ENCODE results near the gene TXK. TPM values are rescaled to one million over a fixed set of nuclear protein-coding genes. Genes with fewer than 3 reads are reported as not detected.

Gene TXK
- total RNA-seq, 1 experiment from 2014 or later = 1.7 TPM

GRCh38 chr4:48073567-48074103 is 60.4 kb downstream of the TXK start (continued):
- TF ChIP-seq REST (IDR thresholded peaks at IDR 0.05; ENCODE audit: low read depth) (no peak), JUND (IDR thresholded peaks at IDR 0.05) (no peak), ZNF274 (IDR thresholded peaks at IDR 0.05; ENCODE audit: low read depth, low read length) (no peak), YY1 (IDR thresholded peaks at IDR 0.05; ENCODE audit: extremely low read depth, insufficient replicate concordance, low read depth, low read length) (no peak), EGR1 (IDR thresholded peaks at IDR 0.05; ENCODE audit: low read depth) (no peak)

- Histone ChIP-seq H3K9ac (ENCODE audit: low read length) (no peak overlapping the region), H3K36me3 (ENCODE audit: control insufficient read depth in 1 of 2, insufficient read depth in 2 of 2, low read length in 2 of 2) (no peaks in the 10 kb centered on the region), H2AFZ (ENCODE audit: low read depth, low read length, poor library complexity, severe bottlenecking) (no peak overlapping the region), H3K27me3 (ENCODE audit: insufficient read depth, low read length) (no peaks in the 10 kb centered on the region), H3K4me2 (ENCODE audit: low read length) (no peak overlapping the region), H3K79me2 (ENCODE audit: insufficient read depth, low read length) (no peaks in the 10 kb centered on the region), H3K9me3 (ENCODE audit: control insufficient read depth in 1 of 2, insufficient read depth in 1 of 2, low read depth in 1 of 2, low read length in 2 of 2) (no peaks in the 10 kb centered on the region), H3K4me3 (replicated peaks in 1 of 2; ENCODE audit: low read depth in 1 of 2, low read length in 2 of 2) (no peak overlapping the region), H3K9me2 (ENCODE audit: insufficient read depth) (no peaks in the 10 kb centered on the region), H3K4me1 (ENCODE audit: control insufficient read depth in 1 of 2, insufficient read depth in 2 of 2, low read length in 2 of 2) (peaks cover 0 to 6% of the 10 kb centered on the region in 2 experiments; a peak in 1 of 4 replicates), H3K27ac (ENCODE audit: low read depth, low read length) (no peak overlapping the region), H4K20me1 (ENCODE audit: insufficient read depth) (no peaks in the 10 kb centered on the region)
- intact Hi-C loops (cut with micrococcal nuclease) = no loop called here
- no TSS peak for BruUV-seq (replicated peaks)
- ChIA-PET CTCF (no interaction called here), POLR2A (no interaction called here), RAD21 (ENCODE audit: low non-redundant PET in 1 of 2, low total read pairs in 2 of 2, uncharacterized antibody in 2 of 2, unreplicated experiment in 2 of 2) (no interaction called here)
- ATAC-seq (0 out of 2 replicates have a peak, but pooled peaks have one; percentile 49), DNase-seq (ENCODE audit: low read depth, low spot score) (no peak)
- TF ChIP-seq ZBTB33 (IDR thresholded peaks at IDR 0.05; ENCODE audit: extremely low read depth, insufficient replicate concordance, low read length) = no peak
- TF ChIP-seq SP1 (IDR thresholded peaks at IDR 0.05; ENCODE audit: low read depth) = no peak
- no peak for TF ChIP-seq MAX (IDR thresholded peaks at IDR 0.05)
- no peak for TF ChIP-seq ATF3 (IDR thresholded peaks at IDR 0.05)
- no peak for TF ChIP-seq TCF7L2 (IDR thresholded peaks at IDR 0.05; ENCODE audit: borderline replicate concordance, extremely low read depth, insufficient read depth, insufficient read length)
- TF ChIP-seq ELF1 (IDR thresholded peaks at IDR 0.05; ENCODE audit: borderline replicate concordance, low read depth) = no peak
- no peak for TF ChIP-seq SRF (IDR thresholded peaks at IDR 0.05; ENCODE audit: low read depth)
- TF ChIP-seq POLR2AphosphoS5 (IDR thresholded peaks at IDR 0.05; ENCODE audit: low read depth, low read length) = no peak
- TF ChIP-seq POLR2A (IDR thresholded peaks at IDR 0.05; ENCODE audit: borderline replicate concordance, extremely low read depth, insufficient read depth, insufficient read length) = no peak
- no peak for TF ChIP-seq ZFX (IDR thresholded peaks at IDR 0.05)
- TF ChIP-seq JUND (IDR thresholded peaks at IDR 0.05) = no peak
- no peak for TF ChIP-seq CBX3 (IDR thresholded peaks at IDR 0.05; ENCODE audit: low read depth)
- no peak for TF ChIP-seq EZH2 (IDR thresholded peaks at IDR 0.05)
- TF ChIP-seq RAD21 (IDR thresholded peaks at IDR 0.05; ENCODE audit: low read depth) = no peak
These were observed 62.9 kb downstream of the TXK start for GRCh38 chr4:48071191-48071590.

All from HCT116 (cell line).